Activated gamma-delta T cell treated with Interleukin-2 at 50 U/mL for 16 hours (primary cell): ENCODE data around the gene SAP30BP.

Experiments
- DNase-seq: peaks from one replicate; pipeline ENCODE4 v3.0.0-alpha.2; 2020

Gene SAP30BP

DNA sequence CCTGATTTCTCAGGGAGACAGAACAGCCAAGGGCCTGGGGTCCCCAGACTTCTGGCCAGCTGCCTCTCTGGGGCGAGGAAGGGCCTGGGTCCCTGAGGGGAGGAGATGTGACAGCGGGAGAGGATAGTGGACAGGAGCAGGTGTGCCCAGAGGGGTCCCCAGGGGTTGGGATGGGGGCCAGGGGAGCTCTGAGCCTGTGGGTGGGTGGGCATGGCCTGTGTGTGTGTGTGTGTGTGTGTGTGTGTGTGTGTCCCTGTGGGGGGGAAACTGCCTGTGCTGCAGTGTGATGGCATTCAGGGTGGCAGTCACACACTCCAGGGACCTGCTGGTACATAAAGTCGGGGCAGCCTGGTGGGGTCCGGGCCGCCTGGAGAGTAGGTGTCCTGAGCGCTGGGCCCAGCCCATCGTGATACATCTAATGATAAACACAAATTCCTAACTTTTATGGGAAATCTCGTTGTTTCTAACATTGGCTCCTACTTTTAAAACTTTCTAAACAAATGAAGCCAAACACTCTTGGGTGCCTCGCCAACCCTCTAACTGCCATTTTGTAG is 55.5 kb downstream of the SAP30BP start:
- DNase-seq, result no peak

DNA sequence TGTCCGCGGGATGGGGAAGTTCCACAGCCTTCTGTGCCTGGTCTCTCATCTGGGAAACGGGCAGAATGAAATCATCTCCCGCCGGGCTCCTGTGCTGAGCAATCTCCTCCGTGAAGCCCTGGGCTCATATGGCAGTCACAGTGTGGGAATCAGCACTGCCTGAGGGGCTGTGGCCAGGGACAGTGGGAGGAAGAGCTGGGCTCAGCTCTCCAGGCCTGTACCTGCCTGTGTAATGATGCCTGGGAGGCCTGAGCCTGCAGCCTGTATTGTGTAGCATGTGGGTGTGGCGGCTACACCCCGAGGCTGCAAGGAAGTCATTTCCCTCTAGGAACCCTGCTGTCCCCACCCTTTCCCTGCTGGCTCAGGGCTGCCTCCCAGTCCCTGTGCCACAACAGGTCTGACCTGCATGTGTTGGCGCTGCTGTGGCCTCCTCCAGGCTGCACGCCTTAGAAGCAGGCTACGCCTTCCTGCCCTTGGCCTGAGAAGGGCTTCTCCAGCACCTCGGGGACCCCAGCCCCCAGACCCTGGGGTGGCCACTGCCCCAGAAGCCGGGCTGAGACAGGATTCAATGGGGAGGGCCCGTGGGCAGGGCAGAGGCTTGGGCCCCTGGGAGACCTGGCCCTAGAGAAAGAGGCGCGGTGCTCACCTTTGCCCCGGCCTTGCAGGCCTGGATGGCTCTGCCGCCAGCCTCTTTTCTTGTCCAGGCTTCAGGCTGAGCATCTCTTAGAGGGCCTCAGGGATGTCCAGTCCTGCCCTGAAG is 56.2 kb downstream of the SAP30BP start:
- DNase-seq, result no peak

DNA sequence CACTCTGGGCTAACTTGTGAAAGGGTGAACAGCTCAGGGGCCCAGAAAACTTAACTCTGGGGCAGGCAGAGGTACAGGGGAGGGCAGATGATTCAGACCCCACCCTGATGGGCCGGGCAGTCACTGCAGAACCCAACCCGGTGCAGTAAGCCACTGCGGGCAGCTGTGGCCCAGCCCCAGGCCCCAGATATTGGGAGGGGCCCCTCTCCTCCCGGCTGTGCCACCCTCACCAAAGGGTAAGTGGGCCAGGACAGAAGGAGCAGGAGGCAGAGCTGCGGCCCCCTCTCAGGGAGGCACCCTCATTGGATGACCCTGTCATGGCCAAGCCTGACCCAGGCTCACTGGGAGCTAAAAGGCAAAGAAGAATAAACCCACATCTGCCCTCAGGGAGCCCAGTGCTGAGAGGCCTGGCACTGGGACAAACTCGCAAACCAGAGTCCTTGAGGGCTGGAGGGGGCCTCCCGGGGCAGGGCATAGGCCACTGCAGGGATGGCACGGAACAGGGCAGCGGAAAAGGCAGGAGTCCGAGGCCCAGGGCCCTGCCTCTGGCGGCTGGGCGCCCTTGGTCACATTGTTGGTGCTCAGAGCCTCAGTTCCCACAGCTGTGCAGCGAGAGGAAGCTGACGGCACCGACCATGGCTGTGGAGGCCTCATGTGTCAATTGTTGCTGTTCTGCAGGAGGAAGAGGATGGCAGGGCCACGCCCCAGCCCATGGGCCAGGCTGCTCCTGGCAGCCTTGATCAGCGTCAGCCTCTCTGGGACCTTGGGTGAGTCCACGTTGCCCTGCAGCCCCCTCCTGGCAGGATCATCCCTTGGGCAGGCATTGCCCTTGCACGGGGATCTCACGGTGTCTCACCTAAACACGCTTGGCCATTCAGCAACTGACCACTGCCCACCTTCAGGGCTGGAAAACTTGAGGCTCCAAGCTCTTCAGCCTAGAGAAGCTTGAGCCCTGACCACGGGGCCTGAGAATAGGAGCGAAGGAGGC is 57.2 kb downstream of the SAP30BP start:
- no peak for DNase-seq

DNA sequence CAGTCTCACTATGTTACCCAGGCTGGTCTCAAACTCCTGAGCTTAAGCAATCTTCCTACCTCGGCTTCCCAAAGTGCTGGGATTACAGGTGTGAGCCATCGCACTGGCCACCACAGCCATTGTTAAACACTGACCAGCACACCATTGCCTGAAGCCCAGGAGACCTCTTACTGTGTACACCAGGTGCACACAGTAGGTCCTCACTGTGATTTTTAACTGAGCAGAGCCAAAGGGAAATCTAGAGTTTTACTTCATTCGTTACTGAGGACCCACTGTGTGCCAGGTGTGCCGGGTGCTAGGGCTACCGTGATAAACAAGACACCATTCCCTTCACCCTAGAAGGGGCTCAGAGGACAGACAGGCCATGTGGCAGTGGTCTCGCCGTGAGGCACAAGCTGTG is 58.4 kb downstream of the SAP30BP start:
- no peak for DNase-seq

DNA sequence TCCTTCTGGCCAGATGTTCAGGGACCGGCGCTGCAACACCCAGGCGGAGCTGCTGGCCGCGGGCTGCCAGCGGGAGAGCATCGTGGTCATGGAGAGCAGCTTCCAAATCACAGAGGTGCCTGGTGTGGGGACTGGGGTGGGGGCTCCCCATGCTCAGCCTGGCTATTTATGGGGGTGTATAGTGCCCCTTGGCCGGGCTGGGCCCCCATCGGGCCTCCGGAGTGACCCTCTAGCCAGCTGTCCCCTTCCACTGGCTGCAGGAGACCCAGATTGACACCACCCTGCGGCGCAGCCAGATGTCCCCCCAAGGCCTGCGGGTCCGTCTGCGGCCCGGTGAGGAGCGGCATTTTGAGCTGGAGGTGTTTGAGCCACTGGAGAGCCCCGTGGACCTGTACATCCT is 60.3 kb downstream of the SAP30BP start:
- DNase-seq, result no peak

DNA sequence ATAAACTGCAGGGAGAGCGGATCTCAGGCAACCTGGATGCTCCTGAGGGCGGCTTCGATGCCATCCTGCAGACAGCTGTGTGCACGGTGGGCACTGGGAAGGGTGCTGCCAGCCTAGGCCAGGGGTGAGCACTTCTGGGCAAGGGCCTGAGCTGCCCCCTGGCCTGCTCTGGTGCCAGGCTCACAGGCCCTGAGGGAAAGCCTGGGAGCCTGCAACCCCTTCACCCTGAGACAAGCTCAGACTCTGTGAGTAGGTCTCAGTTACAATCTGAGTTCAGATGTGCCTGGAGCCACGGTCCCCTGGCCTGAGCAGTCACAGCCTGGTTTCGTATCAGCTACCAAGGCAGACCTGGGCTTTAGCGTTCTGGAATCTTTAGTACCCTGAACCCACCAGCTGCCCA is 62.2 kb downstream of the SAP30BP start:
- DNase-seq, result no peak

DNA sequence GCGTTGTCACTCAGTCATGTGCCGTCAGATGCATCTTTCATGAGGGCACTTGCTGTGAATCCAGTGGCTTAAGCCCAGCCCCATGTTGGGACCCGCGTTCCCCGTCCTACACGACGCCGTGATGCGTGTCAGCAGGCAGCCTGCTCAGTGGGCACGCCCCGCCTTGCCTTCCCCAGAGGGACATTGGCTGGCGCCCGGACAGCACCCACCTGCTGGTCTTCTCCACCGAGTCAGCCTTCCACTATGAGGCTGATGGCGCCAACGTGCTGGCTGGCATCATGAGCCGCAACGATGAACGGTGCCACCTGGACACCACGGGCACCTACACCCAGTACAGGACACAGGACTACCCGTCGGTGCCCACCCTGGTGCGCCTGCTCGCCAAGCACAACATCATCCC is 62.9 kb downstream of the SAP30BP start:
- DNase-seq, result no peak

DNA sequence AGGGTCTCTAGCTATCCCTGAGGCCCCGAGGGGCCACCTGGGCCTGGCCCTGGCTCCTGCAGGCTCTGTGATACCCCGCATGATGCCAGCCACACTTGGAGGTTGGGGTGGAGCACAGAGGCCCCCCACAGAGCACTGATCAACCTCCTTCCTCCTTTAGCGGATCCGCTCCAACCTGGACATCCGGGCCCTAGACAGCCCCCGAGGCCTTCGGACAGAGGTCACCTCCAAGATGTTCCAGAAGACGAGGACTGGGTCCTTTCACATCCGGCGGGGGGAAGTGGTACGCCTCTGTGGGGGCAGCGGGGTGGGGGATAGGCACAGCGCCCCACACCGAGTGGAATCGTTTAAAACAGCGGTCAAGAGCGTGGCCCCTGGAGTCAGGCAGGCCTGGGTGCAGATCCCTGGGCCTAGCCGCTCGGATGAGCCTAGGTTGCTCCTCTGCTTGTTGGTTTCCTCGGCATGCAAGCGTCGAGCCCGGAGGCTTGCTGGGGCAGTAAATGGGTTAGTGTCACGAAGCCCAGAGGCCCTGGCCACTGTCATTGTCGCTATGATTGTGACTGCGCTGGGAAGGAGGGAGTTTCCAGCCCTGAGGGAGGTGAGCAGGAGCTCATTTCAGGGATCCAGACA is 64.1 kb downstream of the SAP30BP start:
- DNase-seq, result no peak

DNA sequence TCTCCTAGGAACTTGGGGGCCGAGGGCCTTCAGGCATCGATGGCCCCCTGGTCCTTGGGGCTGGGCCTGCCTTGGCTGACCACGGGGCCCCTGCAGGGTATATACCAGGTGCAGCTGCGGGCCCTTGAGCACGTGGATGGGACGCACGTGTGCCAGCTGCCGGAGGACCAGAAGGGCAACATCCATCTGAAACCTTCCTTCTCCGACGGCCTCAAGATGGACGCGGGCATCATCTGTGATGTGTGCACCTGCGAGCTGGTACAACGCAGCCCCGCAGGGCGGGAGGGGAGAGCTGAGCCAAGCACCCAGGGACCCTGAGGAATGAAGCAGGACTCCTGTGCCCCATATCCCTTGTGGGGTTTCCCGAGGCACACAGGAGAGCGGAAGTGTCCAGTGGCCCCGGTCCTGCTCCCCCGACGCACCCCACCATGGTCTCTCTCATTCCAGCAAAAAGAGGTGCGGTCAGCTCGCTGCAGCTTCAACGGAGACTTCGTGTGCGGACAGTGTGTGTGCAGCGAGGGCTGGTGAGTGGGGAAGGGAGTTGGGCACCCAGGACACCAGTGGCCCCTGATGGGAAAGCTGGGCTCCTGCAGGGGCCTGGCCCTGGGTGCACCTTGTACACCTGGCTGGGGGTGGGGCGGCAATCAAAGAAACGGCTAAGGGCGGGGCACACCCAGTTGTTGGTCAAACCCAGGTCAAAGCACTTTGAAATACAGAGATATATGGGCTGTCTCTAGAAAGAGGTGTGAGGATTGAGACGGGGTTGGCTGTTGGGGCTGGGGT is 64.8 kb downstream of the SAP30BP start:
- DNase-seq, result no peak

DNA sequence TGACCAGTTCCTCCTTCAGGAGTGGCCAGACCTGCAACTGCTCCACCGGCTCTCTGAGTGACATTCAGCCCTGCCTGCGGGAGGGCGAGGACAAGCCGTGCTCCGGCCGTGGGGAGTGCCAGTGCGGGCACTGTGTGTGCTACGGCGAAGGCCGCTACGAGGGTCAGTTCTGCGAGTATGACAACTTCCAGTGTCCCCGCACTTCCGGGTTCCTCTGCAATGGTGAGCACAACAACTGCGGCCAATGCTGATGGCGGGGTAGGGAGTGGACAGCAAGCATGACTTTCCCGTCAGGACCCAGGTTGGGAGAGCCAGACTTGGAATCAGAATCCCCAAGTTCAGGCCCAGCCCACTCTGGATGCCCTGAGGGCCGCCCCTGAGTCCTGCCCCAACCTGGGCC is 66.3 kb downstream of the SAP30BP start:
- no peak for DNase-seq

DNA sequence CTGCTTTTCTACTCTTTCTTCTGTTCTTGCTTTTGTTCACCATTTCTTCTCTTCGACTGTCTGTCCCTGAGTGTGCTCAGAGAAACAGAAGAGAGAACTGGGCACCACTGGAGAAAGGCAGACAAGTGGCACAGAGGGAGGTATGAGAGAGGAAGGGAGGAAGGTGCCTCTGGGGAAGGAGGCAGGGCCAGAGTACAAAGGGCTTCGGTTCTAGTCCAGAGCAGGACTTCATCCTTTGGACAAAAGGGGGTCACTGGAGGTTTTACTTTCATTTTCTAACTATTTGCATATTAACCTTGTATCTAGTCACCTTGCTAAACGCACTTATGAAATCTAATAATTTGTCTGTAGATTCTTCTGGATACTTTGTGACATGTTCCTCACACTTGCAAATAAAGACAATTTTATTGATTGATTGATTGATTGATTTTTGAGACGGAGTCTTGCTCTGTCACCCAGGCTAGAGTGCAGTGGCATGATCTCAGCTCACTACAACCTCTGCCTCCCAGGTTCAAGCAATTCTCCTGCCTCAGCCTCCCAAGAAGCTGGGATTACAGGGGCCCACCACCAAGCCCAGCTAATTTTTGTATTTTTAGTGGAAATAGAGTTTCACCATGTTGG is 67.6 kb downstream of the SAP30BP start:
- DNase-seq, result no peak

DNA sequence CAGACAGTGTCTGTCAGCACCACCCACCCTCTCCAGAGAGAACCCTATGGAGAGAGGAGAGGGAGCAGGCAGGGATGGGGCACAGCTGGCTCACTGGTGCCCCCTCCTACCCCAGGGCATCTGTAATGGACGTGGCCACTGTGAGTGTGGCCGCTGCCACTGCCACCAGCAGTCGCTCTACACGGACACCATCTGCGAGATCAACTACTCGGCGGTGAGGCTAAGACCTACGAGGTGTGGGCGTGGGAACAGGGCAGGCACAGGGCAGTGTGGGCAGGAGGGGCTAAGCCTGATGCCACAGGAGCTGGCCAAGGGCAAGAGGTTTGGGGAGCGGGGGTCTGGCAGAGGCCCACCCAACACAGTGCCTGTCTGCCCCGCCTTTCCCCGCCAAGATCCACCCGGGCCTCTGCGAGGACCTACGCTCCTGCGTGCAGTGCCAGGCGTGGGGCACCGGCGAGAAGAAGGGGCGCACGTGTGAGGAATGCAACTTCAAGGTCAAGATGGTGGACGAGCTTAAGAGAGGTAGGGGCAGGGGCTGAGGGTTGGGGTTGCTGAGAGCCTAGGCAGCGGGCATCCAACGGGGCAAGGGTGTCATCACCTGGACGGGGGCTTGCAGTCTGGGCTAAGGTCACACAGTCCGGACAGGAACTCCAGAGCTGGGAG is 69.2 kb downstream of the SAP30BP start:
- no peak for DNase-seq

DNA sequence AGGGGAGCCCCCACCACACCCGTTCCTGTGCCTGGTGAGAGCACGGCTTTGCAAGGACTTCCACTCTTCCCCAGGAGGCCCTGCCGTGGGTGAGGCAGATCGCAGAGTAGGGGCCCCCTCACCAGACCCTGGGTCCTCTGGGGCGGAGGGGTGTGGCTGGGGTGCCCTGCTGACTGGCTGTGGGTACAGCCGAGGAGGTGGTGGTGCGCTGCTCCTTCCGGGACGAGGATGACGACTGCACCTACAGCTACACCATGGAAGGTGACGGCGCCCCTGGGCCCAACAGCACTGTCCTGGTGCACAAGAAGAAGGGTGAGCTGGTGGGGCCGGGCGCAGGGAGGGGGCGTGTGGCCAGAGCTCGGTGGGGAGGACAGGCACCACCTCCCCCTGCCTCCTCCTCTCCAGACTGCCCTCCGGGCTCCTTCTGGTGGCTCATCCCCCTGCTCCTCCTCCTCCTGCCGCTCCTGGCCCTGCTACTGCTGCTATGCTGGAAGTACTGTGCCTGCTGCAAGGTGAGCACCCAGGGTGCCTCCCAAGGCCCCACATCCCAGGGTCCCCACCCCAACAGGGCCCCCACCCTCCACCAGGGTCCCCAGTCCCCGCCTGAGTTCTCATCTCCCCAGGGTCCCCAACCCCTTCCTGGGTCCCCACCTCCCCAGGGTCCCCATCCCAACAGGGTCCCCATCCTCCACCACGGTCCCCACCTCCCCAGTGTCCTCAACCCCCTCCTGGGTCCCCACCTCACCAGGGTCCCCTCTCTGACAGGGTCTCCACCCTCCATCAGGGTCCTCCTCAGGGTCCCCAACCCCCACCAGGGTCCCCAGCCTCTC is 70.2 kb downstream of the SAP30BP start:
- no peak for DNase-seq

DNA sequence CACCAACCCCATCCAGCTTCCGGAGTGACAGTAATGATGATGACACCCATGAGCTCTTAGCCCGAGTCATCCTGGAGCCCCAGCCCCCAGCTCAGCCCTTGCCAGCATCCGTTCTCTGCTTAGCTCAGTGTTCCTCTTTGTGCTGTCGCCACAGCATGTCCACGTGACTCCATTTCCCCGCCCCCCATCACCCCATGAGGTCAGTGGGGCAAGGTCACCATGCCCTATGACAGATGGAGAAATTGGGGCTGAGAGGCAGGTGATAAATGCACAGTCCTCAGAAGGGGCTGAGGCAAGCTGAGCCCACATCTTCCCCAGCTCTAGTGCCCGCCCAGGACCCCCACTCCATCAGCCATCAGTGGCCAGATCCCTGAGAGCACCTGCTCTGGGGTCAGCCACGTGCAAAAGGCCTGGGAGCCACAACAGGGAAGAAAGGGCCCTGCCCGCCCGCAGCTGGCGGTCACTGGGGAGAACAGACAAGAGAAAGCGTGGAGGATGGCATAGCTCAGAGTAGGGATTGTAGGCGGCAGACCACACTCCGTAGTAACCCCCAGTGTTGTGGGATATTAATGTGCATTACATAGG is 71.2 kb downstream of the SAP30BP start:
- no peak for DNase-seq

DNA sequence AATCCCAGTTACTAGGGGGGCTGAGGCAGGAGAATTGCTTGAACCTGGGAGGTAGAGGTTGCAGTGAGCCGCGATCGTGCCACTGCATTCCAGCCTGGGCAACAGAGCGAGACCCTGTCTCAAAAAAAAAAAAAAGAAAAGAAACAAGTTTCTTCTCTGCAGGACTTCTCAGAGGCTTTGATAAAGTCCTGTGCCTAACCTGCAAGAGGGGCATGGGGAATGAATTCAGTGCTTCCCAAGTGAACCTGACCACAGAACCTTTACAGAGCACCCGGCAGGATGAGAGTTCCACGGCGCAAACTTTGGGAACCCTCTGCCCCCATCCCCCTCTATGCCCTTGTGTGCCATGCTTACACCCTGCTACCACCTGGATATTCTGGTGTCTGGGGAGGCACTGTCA is 72.0 kb downstream of the SAP30BP start:
- no peak for DNase-seq

DNA sequence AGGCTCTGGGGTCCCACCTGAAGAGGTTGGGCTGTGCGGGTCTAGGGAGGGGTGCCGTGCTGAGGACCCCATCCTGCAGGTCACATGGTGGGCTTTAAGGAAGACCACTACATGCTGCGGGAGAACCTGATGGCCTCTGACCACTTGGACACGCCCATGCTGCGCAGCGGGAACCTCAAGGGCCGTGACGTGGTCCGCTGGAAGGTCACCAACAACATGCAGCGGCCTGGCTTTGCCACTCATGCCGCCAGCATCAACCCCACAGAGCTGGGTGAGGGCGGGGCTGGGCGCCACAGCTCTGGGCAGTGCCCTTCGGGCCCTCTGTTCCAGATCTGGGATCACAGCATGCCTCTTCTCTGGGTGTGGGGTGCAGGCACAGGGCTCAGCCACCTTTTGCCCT is 72.7 kb downstream of the SAP30BP start:
- no peak for DNase-seq

DNA sequence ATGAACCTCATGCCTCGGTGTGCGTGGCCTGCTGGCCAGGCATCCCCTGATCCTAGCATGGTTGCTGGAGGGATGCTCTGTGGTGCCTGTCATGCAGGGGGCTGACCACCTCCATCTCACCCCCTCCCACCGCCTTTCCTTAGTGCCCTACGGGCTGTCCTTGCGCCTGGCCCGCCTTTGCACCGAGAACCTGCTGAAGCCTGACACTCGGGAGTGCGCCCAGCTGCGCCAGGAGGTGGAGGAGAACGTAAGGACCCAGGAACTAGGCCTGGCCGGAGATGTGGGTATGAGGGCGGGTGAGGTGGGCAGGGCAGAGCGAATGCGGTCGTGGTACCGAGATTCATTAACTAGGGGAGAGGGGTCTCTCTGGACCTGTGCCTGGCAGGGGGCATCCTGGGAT is 73.1 kb downstream of the SAP30BP start:
- no peak for DNase-seq

DNA sequence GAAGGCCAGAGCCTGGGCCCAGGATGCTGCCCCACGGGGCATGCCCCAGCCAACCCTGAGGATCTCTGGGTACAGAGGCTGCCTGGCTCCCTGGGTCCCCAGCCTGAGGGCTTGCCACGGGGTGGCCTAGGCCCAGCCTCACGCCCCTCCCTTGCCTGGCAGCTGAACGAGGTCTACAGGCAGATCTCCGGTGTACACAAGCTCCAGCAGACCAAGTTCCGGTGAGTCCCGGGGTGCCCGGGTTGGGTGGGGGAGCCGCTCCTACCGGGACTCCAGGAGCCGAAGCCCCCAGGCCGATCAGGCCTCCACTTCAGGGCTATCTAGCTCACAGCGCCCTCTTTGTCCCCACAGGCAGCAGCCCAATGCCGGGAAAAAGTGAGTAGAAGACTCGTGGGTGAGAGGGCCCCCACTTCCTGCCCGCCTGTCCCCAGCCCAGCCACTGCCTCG is 73.5 kb downstream of the SAP30BP start:
- no peak for DNase-seq

DNA sequence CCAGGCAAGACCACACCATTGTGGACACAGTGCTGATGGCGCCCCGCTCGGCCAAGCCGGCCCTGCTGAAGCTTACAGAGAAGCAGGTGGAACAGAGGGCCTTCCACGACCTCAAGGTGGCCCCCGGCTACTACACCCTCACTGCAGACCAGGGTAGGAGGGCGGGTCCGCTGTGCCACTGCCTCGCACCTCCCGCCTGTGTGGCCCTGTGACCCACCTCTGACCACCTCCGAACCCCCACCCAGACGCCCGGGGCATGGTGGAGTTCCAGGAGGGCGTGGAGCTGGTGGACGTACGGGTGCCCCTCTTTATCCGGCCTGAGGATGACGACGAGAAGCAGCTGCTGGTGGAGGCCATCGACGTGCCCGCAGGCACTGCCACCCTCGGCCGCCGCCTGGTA is 75.2 kb downstream of the SAP30BP start:
- no peak for DNase-seq

DNA sequence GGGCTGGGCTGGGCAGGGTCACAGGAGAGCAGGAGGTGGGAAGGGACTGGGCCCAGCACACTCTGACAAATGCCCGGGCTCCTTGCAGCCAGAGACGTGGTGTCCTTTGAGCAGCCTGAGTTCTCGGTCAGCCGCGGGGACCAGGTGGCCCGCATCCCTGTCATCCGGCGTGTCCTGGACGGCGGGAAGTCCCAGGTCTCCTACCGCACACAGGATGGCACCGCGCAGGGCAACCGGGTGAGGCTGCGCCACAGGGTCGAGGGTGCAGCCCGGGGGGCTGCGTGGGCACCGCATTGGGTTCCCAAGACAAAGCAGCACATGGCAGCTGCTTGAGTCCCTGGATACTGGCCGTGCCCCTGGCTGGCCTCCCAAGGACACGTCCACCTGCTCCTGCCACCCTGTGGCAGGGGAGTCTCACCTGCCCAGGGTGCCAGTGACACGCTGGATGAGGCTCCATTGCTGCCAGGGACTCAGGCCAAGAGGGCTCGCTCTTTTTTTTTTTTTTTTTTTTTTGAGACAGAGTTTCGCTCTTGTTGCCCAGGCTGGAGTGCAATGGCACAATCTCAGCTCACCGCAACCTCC is 76.6 kb downstream of the SAP30BP start:
- DNase-seq, result no peak
